IPS-NIHi11 (cell line): ENCODE results near the gene PDE3B.
"Not testable (repeated sequence)": the region's sequence is repeated elsewhere in the genome, so short reads cannot be mapped to it uniquely, and the experiment has no call there.

Experiments used
- DNase-seq: peaks from one replicate; pipeline ENCODE4 v3.0.0; 2012; ENCODE audit warnings: mixed read lengths, low spot score

PDE3B gene

GRCh38 chr11:14676068-14676467, 32.5 kb downstream of the PDE3B start:
- no peak for DNase-seq

GRCh38 chr11:14677146-14677545, 33.5 kb downstream of the PDE3B start:
- no peak for DNase-seq

DNA sequence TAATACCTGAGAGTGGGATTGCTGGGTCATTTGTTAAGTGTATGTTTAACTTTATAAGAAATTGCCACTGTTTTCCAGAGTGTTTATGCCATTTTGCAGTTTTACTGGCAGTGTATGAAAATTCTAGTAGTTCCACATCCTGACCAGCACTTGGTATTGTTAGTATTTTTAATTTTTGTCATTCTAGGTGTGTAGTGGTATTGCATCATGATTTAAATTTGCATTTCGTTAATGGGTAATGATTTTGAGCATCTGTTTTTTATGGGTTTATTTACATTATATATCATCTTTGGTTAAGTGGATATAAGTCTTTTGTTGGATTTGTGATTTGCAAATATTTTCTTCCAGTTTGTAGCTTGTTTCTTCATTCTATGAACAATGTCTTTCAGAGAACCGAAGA, 34.7 kb downstream of the PDE3B start:
- no peak for DNase-seq

DNA sequence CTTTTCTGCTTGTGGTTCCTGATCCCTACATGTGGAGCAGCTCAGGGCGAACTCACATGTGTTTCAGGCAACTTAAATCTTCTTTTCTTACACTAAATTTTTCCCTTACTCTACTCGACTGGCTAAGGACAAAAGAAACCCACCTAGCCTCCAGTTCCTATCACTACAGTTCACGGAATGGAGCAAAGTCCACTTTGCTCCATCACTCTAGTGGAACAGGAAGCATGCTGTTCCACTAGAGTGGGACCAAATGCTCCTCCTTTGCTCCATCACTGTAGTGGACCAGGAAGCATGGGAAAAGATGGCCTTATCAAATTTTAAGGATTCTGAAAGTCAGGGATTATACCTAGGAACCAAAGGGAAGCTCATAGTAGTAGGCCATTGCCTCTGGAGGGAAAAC, 36.1 kb downstream of the PDE3B start:
- DNase-seq: no peak

GRCh38 chr11:14684234-14684915, 40.8 kb downstream of the PDE3B start:
- not testable (repeated sequence) for DNase-seq

DNA sequence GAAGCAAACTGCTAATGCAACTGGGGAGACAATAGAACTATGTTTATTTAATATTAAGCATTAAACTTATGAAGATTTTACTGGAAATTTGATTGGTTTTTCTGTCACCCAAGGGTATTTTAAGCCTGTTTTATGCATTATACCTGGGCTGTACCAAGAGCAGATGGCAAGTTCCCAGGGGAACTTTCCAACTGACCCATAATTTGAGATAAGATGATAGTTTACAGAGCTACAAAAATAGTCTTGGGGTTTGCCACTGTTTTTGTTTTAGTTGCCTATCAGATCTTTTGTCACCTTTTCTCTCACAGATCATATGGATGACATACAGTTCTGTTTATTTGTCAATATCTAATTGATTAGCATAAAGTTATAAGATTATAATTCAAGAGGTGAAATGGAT, 43.9 kb downstream of the PDE3B start:
- no peak for DNase-seq

DNA sequence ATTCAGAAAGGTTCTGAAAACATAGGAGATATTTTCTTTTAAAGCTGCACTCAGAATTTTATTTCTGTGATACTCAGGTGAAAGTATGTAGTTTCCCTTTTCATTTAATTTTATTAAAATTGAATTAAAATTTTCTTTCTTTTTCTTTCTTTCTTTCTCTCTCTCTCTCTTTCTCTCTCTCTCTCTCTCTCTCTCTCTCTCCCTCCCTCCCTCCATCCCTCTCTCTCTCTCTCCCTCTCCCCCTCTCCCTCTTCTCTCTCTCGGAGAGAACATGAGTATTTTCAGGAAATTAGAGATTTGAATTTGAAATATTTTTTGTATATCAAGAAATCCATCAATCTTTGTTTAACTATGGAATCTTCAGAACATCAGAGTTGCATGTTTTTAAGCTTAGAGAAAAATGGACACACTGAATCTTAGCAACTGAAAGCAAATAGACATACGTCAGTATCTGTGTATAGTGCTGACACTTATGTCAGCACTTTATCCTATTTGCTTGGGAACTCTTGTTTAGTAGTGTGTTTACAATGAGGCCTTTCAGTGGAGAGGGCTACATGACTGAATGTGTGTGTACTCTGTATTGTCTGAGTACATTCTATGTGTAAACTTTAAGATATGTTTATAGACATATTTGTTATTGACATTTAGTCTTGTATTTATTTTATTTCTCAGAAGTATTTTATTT, 44.5 kb downstream of the PDE3B start:
- DNase-seq: no peak

- DNase-seq: not testable (repeated sequence)
These were observed 52.1 kb downstream of the PDE3B start for GRCh38 chr11:14695656-14696055.

DNA sequence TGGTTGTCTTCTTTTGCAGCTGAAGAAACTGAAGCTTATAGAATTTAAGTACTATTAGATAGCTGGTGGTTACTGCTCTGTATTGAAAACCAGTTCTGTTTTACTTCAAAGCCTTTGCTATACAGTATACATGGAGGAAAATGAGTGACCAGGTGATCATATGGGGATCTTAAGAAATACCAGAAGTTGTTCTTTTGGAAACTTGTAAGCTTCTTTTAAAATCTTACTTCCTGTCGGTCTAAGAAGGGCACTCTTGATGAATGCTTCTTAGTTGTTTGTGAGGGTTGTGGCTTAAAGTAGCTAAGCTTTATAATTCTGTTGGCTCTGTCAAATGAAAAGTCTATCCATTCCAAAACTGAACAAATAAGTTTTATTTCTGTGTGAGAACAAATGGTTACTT, 55.2 kb downstream of the PDE3B start:
- DNase-seq: no peak

- no peak for DNase-seq
These were observed 57.0 kb downstream of the PDE3B start for GRCh38 chr11:14700593-14700992.

GRCh38 chr11:14702760-14703159, 59.2 kb downstream of the PDE3B start:
- DNase-seq: no peak

DNA sequence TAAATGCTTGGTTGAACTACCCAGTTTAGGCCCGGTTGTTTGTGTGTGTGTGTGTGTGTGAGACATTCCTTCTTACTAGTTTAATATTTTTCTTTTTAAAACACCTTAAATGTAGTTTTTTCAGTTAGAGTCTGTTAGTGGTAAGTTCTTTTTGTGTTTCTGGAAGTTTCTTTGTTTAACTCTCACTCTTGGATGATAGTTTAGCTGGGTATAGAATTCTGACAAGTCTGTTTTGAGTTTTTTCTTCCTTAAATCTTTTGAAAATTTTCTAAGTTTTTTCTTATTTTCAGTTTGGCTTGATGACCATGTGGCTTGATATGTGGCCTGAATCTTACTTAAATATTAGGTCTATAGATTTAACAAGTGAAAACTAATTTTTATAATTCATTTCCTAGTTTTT, 60.1 kb downstream of the PDE3B start:
- no peak for DNase-seq

GRCh38 chr11:14705067-14705466, 61.5 kb downstream of the PDE3B start:
- no peak for DNase-seq

DNA sequence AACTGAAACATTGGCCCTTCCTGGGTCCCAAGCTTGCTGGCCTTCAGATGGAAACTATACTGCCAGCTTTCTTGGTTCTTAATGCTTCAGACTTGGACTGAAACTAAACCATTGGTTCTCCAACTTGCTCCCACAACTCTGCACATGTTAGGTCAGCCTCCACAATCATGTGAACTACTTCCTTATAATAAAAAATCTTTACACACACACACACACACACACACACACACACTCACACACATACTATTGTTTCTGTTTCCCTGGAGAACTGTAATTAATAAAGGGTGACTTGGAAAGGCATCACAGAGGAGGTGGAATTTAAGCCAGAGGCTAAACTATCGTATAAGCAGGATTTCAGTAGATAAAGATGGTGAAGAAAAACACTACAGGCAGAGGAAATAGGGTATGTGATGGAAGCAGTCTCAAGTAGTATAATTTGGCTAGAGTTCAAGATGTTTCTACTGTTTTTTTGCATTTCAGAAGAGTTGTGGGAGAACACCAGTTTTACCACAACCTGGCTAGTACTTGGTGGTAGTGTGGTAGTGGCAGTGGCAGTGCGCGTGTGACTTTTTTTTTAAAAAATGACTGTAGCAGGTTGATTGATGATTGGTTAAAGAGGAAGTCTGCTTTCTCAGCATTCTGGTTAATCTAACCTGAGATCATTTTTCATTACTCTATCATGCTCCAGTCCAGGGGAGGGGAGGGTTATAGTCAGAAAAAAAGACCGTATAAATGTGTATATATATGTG, 70.1 kb downstream of the PDE3B start:
- DNase-seq: no peak

- not testable (repeated sequence) for DNase-seq
These were observed 72.1 kb downstream of the PDE3B start for GRCh38 chr11:14715669-14716068.

DNA sequence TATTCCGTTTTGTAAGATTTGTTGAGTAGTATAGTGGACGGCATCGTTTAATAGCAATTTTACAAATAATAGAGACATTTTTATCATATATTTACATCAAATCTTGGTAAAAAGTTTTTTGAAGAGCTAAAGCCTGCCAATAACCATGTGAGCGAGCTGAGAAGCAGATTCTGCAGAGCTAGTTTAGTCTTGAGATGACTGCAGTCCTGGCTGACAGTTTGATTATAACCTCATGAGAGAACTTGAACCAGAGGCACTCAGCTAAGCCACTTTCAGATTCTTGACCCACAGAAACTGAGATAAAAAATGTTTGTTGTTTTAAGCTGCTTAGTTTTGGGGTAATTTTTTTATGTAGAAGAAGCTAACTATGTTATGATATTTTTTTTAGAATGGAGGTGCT, 78.9 kb downstream of the PDE3B start:
- no peak for DNase-seq

GRCh38 chr11:14725150-14725549, 81.5 kb downstream of the PDE3B start:
- DNase-seq: no peak

DNA sequence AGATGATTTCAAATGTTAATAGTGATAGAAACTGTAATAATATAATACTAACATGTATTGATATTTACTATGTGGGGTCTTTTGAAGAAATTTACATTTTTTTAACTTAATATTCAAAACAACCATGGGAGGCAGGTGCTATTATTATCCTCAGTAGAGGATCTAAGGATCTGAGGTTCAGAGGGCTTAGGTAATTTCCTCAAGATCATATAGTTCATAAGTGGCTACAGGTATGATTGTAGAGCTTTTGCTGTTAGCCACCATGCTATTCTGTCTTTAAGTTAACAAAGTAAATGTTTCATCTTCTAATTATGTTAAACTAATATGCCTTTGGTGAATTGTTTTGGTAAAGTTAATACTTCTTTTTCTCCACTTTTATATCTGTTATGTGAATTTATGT, 83.6 kb downstream of the PDE3B start:
- no peak for DNase-seq

GRCh38 chr11:14727746-14728145, 84.1 kb downstream of the PDE3B start:
- no peak for DNase-seq

DNA sequence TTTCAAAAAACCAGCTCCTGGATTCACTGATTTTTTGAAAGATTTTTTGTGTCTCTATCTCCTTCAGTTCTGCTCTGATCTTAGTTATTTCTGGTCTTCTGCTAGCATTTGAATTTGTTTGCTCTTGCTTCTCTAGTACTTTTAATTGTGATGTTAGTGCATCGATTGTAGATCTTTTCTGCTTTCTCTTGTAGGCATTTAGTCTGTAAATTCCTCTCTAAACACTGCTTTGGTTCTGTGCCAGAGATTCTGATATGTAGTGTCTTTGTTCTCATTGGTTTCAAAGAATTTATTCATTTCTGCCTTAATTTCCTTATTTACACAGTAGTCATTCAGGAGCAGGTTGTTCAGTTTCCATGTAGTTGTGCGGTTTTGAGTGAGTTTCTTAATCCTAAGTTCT, 96.9 kb downstream of the PDE3B start:
- DNase-seq: not testable (repeated sequence)

DNA sequence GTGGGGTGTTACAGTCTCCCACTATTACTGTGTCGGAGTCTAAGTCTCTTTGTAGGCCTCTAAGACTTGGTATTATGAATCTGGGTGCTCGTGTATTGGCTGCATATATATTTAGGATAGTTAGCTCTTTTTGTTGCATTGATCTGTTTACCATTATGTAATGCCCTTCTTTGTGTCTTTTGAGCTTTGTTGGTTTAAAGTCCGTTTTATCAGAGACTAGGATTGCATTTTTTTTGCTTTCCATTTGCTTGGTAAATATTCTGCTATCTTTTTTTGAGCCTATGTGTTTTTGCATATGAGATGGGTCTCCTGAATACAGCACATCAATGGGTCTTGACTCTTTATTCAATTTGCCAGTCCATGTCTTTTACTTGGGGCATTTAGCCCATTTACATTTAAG, 97.6 kb downstream of the PDE3B start:
- no peak for DNase-seq

DNA sequence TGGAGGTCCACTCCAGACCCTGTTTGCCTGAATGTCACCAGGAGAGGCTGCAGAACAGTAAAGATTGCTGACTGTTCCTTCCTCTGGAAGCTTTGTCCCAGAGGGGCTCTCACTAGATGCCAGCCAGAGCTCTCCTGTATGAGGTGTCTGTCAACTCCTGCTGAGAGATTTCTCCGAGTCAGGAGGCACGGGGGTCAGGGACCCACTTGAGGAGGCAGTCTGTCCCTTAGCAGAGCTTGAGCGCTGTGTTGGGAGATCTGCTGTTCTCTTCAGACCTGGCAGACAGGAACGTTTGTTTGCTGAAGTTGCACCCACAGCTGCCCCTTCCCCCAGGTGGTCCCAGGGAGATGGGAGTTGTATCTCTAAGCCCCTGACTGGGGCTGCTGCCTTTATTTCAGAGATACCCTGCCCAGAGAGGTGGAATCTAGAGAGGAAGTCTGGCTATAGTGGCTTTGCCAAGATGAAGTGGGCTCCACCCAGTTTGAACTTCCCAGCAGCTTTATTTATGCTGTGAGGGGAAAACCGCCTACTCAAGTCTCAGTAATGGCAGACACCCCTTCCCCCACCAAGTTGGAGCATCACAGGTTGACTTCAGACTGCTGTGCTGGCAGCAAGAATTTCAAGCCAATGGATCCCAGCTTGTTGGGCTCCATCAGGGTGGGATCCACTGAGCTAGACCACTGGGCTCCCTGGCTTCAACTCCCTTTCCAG, 99.4 kb downstream of the PDE3B start:
- DNase-seq: no peak

- not testable (repeated sequence) for DNase-seq
These were observed 100.1 kb downstream of the PDE3B start for GRCh38 chr11:14743667-14744066.
